NB4 (cell line): Measurements from ENCODE around the gene CCDC198.

Source experiments
- CTCF ChIP-seq: IDR thresholded peaks from one replicate; pipeline ENCODE4 v1.5.1; 2012; ENCODE audit warnings: low read depth, low read length
- MYC ChIP-seq: IDR thresholded peaks from 2 replicates; pipeline ENCODE4 v1.6.1; 2011; ENCODE audit warnings: low read depth, low read length
- POLR2A ChIP-seq: IDR thresholded peaks from 2 replicates; pipeline ENCODE4 v1.6.1; 2011; ENCODE audit warnings: mild to moderate bottlenecking; ENCODE audit not compliant: insufficient read length; ENCODE audit errors: extremely low read depth
- TF ChIP-seq, protein P1 (sequence below): IDR thresholded peaks from 2 replicates; pipeline ENCODE4 v1.6.1; 2011; ENCODE audit warnings: low read depth, low read length

DNA sequence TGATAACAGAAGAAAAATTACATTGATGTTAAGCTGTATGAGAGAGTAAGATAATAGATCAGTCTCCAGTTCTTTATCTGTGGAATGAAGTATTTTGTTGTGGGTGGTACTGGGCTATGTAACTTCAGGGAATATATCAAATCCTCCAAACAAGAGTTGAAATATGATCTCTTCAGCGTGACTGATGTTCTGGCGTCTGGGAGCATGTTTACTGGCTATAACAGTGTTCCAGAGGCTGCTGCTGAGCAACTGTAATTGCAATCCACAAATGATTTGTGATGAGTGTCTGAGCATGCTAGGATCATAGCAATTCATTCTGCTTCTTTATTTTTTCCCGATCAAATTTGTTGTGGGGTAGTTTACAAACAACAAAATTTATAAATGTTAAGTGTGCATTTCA is 18.6 kb upstream of the CCDC198 start:
- TF ChIP-seq CTCF (no peak), POLR2A (no peak), MYC (no peak)
- TF ChIP-seq, protein P1, sequence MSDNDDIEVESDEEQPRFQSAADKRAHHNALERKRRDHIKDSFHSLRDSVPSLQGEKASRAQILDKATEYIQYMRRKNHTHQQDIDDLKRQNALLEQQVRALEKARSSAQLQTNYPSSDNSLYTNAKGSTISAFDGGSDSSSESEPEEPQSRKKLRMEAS, result no peak
